Loucy (cell line): ENCODE results near the gene RPL38.

Experiments
- CTCF ChIP-seq: fragments of 200-600 bp; sonication (generic); conservative IDR thresholded peaks from 2 replicates; pipeline ENCODE4 v1.5.1; 2014; ENCODE audit warnings: mild to moderate bottlenecking, antibody characterized with exemption, low read length
- EZH2phosphoT487 ChIP-seq: fragments of 200-600 bp; IDR thresholded peaks from 2 replicates; pipeline ENCODE4 v1.6.1; 2018; ENCODE audit warnings: antibody characterized with exemption, mild to moderate bottlenecking, moderate library complexity, borderline replicate concordance

- TF ChIP-seq CTCF (no peak), EZH2phosphoT487 (no peak)
Observed at GRCh38 chr17:74153821-74154430, 49.6 kb upstream of the RPL38 start.
